ENCODE results near the gene N4BP3.

Gene N4BP3

GRCh38 chr5:178104492-178104891 is 8.8 kb upstream of the N4BP3 start:
- DNase-seq, result no peak

- DNase-seq, result no peak
Observed at GRCh38 chr5:178106086-178106485, 7.2 kb upstream of the N4BP3 start.

- no peak for DNase-seq
Observed at GRCh38 chr5:178106556-178107239, 6.6 kb upstream of the N4BP3 start.

DNA sequence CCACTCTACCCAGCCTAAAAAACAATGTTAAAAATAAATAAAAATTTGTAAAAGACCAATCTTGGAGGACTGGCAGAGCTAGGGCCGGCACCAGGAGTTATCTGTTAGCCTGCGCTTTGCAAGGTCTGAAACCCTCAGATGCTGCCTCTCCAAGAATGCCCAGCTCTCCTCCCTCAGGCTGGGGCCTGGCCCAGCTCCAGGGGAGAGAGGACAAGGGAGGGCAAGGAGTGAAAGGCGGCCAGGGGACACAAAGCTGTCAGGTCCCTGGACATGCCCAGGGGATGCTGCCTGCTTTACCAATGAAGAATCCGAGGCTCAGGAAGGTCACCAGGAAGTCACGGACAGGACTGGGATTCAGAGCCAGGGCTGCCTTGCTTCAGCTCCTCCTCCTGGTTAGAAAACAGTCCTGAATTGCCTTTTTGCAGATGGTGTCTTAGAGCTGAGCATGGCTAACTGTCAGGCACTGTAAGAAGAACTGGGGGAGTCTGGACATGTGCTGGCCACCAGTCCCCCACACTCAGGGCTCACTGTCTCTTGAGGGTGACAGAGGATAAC is 5.5 kb upstream of the N4BP3 start:
- no peak for DNase-seq

DNA sequence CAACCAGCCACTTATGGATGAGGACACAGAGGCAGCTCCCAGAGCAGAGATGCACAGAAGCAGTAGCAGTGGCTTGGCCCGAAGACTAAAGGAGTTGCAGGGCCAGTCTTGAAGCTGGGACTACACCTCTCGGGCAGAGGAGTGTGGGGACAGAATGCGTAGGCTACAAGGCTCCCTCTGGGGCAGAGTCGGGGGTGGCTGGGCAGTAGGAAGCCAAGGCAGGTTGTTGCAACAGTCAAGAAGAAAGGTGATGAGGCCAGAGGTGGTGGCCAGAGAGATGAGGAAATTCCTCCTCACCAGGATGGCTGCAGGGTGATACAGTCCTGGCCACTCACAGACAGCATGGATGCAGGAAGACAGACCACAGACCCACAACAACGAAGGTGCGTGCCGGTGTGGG is 4.9 kb upstream of the N4BP3 start:
- no peak for DNase-seq

- DNase-seq, result no peak
Observed at GRCh38 chr5:178108966-178109365, 4.4 kb upstream of the N4BP3 start.

DNA sequence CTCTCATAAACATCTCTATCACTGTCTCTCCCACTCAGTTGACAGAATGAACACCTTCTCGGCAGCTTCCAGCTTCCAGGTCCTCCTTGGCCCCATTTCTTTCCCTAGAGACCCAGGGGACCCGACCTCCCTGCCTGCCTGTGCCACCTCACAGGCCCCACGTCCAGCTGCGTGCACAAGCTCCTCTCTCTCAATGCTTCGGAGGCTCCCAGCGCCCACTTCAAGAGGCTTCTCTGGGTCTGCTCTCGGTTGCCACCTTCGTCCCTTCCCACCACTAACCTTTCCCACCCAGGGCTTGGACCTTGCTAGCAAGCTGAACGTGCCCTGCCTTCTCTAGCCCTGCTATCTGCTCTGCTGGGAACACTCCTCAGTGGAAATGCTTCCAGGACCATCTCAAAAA is 2.8 kb upstream of the N4BP3 start:
- no peak for DNase-seq

DNA sequence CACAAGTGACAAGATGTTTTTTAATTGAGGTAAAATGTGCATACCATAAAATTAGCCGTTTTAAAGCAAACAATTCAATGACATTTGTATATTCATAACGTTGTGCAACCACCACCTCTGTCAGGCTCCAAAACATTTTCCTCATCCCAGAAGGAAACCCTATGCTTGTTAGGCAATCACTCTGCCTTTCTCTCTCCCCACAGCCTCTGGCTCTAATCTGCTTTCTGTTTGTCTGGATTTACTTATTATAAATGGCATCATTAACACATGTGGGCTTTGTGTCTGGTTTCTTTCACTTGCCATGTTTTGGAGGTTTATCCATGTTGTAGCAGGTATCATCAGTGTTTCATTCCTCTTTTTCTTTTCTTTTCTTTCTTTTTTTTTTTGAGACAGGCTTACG is 1.4 kb upstream of the N4BP3 start:
- DNase-seq, result no peak

GRCh38 chr5:178112545-178112944 is 787 bp upstream of the N4BP3 start:
- no peak for DNase-seq

- no peak for DNase-seq
Observed at GRCh38 chr5:178113841-178114324, 551 bp downstream of the N4BP3 start.

DNA sequence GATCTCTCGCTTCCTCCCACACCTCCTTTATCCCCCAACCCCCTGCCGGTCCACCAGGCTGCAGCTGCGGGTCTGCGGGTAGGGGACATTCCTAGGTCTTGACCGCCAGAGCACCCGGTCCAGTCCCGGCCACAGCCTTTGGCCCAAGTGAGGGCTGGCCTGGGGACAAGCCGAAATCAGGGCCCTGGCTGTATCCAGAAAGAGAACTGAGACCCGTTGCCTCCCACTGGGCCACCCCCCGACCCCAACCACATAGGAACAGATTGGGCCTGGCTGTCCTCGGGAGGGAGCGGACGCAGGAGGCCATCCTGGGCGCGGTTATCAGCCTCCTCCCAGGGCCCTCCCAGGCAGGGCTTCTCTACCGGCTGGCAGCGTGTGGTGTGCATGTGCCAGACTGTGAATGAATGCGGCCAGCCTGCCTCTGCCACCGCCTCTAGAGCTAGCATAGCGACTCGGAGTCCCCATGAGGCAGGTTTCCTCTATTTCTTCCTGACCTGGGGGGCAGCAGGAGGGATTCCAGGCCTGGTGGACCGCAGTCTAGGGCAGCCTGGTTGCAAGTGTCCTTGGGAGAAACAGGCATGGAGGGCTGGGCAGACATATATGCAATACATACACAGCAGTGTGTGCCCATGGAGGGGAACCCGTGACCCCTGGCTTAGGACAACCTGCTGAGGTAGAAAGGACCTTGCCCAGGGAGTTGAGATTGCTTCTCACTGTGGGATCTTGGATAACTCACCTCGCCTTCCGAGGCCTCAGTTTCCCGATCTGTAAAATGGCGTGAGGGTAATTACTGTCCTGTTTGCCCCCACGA is 1.2 kb downstream of the N4BP3 start:
- no peak for DNase-seq

GRCh38 chr5:178115136-178115813 is 1.9 kb downstream of the N4BP3 start:
- no peak for DNase-seq

GRCh38 chr5:178115814-178116142 is 2.4 kb downstream of the N4BP3 start:
- no peak for DNase-seq

- peak; percentile 64 for DNase-seq
Observed at GRCh38 chr5:178116143-178116885, 3.0 kb downstream of the N4BP3 start.

- DNase-seq, result no peak
Observed at GRCh38 chr5:178117923-178118701, 4.8 kb downstream of the N4BP3 start.

- no peak for DNase-seq
Observed at GRCh38 chr5:178119915-178120606, 6.7 kb downstream of the N4BP3 start.

- DNase-seq, result peak; percentile 63
Observed at GRCh38 chr5:178120607-178121357, 7.5 kb downstream of the N4BP3 start.

- DNase-seq, result no peak
Observed at GRCh38 chr5:178121391-178122276, 8.3 kb downstream of the N4BP3 start.

DNA sequence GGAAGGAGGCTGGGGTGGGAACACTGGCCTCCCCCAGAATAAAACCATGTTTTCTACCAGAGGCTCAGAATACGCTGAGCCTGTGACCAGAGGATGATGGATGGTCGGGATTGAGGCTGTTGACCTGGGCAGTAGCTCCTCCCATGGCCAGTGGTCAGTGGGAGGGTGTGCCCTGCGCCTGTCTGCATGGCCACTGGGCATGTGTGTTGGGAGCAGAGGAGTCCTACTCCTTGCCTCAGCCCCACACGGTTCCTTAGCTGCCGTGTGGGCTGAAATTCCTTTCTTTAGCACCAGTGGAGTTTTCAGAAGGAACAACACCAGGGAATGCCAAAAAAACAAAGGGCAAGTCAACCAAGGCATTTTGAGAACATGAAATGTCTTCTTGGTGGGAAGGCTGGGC is 9.0 kb downstream of the N4BP3 start:
- DNase-seq, result no peak

Data from activated T-cell treated with anti-CD3 and anti-CD28 coated beads for 4 hours (primary cell).